WTC11 (cell line): Measurements from ENCODE around the gene OPN5. TPM values are rescaled to one million over a fixed set of nuclear protein-coding genes. Genes with fewer than 3 reads are reported as not detected.

ENCODE experiments used
- ATAC-seq: fragments of 200-7000 bp; cut with Tn5 transposase; 2 replicates; pipeline ENCODE4 v1.10.0; 2021; ENCODE audit warnings: mild to moderate bottlenecking, moderate library complexity
- CTCF ChIA-PET: fragments of 300-600 bp; sonication (Branson Sonifier 250); formaldehyde crosslinking; loops from one replicate; lab custom pipeline; 2021; ENCODE audit warnings: antibody characterized with exemption; lab: Charles Lee
- POLR2A ChIA-PET: fragments of 350-600 bp; sonication (Branson Sonifier 250); formaldehyde crosslinking; loops from one replicate; lab custom pipeline; 2021; ENCODE audit warnings: antibody characterized with exemption; lab: Charles Lee
- DNase-seq: peaks from one replicate; pipeline ENCODE4 v3.0.0; 2021; ENCODE audit warnings: low spot score
- H3K27ac Mint-ChIP-seq: 2 replicates; pipeline ENCODE4 v1.8.0; 2021; ENCODE audit warnings: mixed read lengths
- H3K27me3 Mint-ChIP-seq: 2 replicates; pipeline ENCODE4 v1.8.0; 2021; ENCODE audit warnings: low read depth, mild to moderate bottlenecking, moderate library complexity, mixed read lengths
- H3K36me3 Mint-ChIP-seq: 2 replicates; pipeline ENCODE4 v1.8.0; 2021; ENCODE audit warnings: mixed read lengths
- H3K4me1 Mint-ChIP-seq: 2 replicates; pipeline ENCODE4 v1.8.0; 2022; ENCODE audit warnings: mixed read lengths
- H3K4me3 Mint-ChIP-seq: 2 replicates; pipeline ENCODE4 v1.8.0; 2021; ENCODE audit warnings: mild to moderate bottlenecking, moderate library complexity, mixed read lengths
- H3K9me3 Mint-ChIP-seq: 2 replicates; pipeline ENCODE4 v1.8.0; 2021; ENCODE audit warnings: mixed read lengths
- ATF6 ChIP-seq: sonication (generic); formaldehyde crosslinking; IDR thresholded peaks from 2 replicates; pipeline ENCODE4 v1.8.1; 2023; ENCODE audit warnings: mild to moderate bottlenecking, missing genetic modification reagents
- E2F1 ChIP-seq: sonication (generic); formaldehyde crosslinking; IDR thresholded peaks from 2 replicates; pipeline ENCODE4 v1.8.0; 2022; ENCODE audit warnings: mild to moderate bottlenecking, missing genetic modification reagents
- E2F4 ChIP-seq: sonication (generic); formaldehyde crosslinking; IDR thresholded peaks from 2 replicates; pipeline ENCODE4 v1.8.1; 2022; ENCODE audit warnings: low read depth, mild to moderate bottlenecking, moderate library complexity, missing genetic modification reagents, borderline replicate concordance
- ELF4 ChIP-seq: sonication (generic); formaldehyde crosslinking; IDR thresholded peaks from 2 replicates; pipeline ENCODE4 v1.8.1; 2022; ENCODE audit warnings: low read depth, mild to moderate bottlenecking, moderate library complexity, missing genetic modification reagents
- EMX1 ChIP-seq: fragments of 250-450 bp; sonication (Bioruptor Pico); IDR thresholded peaks from 2 replicates; pipeline ENCODE4 v1.8.0; 2021; ENCODE audit warnings: mild to moderate bottlenecking
- ESRRA ChIP-seq: sonication (generic); formaldehyde crosslinking; IDR thresholded peaks from 2 replicates; pipeline ENCODE4 v1.8.1; 2022; ENCODE audit warnings: mild to moderate bottlenecking, missing genetic modification reagents, borderline replicate concordance
- FOXK1 ChIP-seq: sonication (generic); formaldehyde crosslinking; IDR thresholded peaks from 2 replicates; pipeline ENCODE4 v1.8.0; 2022; ENCODE audit warnings: mild to moderate bottlenecking, moderate library complexity, missing genetic modification reagents
- NFYB ChIP-seq: sonication (generic); formaldehyde crosslinking; conservative IDR thresholded peaks from 2 replicates; pipeline ENCODE4 v1.8.0; 2022; ENCODE audit warnings: low read depth, missing genetic modification reagents
- OVOL2 ChIP-seq: fragments of 250-450 bp; sonication (Bioruptor Pico); IDR thresholded peaks from 2 replicates; pipeline ENCODE4 v1.9.0; 2021; ENCODE audit warnings: mild to moderate bottlenecking, borderline replicate concordance
- PRDM15 ChIP-seq: sonication (generic); formaldehyde crosslinking; IDR thresholded peaks from 2 replicates; pipeline ENCODE4 v1.8.0; 2022; ENCODE audit warnings: missing genetic modification reagents
- SMAD4 ChIP-seq: sonication (generic); formaldehyde crosslinking; IDR thresholded peaks from 2 replicates; pipeline ENCODE4 v1.8.0; 2022; ENCODE audit warnings: mild to moderate bottlenecking, missing genetic modification reagents
- STAT6 ChIP-seq: sonication (generic); formaldehyde crosslinking; conservative IDR thresholded peaks from 2 replicates; pipeline ENCODE4 v1.8.1; 2023; ENCODE audit warnings: mild to moderate bottlenecking, low read depth, missing genetic modification reagents, moderate library complexity
- USF2 ChIP-seq: sonication (generic); formaldehyde crosslinking; IDR thresholded peaks from 2 replicates; pipeline ENCODE4 v1.8.1; 2023; ENCODE audit warnings: mild to moderate bottlenecking, missing genetic modification reagents, moderate library complexity
- ZBTB21 ChIP-seq: sonication (generic); formaldehyde crosslinking; IDR thresholded peaks from 2 replicates; pipeline ENCODE4 v1.8.1; 2023; ENCODE audit warnings: mild to moderate bottlenecking, missing genetic modification reagents, borderline replicate concordance
- ZNF219 ChIP-seq: sonication (generic); formaldehyde crosslinking; IDR thresholded peaks from 2 replicates; pipeline ENCODE4 v1.8.0; 2023; ENCODE audit warnings: missing genetic modification reagents, mild to moderate bottlenecking, borderline replicate concordance
- ZNF423 ChIP-seq: fragments of 250-450 bp; sonication (Bioruptor Pico); IDR thresholded peaks from 2 replicates; pipeline ENCODE4 v2.1.2; 2022; ENCODE audit warnings: mild to moderate bottlenecking, moderate library complexity
- ZNF532 ChIP-seq: fragments of 250-450 bp; sonication (Bioruptor Pico); IDR thresholded peaks from 2 replicates; pipeline ENCODE4 v1.9.0; 2021; ENCODE audit warnings: mild to moderate bottlenecking, borderline replicate concordance
- total RNA-seq: library from RNA; stranded (reverse); gene quantifications from 3 replicates; pipeline ENCODE4 v1.2.3, GENCODE V29; 2021

OPN5 gene
- total RNA-seq, 1 experiment from 2014 or later = not detected

- H3K4me3 Mint-ChIP-seq = no peak overlapping the region
- DNase-seq = no peak
- H3K27me3 Mint-ChIP-seq = no peaks in the 10 kb centered on the region
- H3K4me1 Mint-ChIP-seq = no peaks in the 10 kb centered on the region
- ChIA-PET CTCF (no interaction called here), POLR2A (no interaction called here)
- TF ChIP-seq OVOL2 (no peak), NFYB (no peak), ZNF219 (CRISPR knock-in tag) (no peak), ATF6 (CRISPR knock-in tag) (no peak), ZNF423 (CRISPR knock-in tag) (no peak), ZNF532 (CRISPR knock-in tag) (no peak), ELF4 (CRISPR knock-in tag) (no peak), USF2 (CRISPR knock-in tag) (no peak), EMX1 (CRISPR knock-in tag) (no peak), E2F1 (CRISPR knock-in tag) (no peak)
- H3K27ac Mint-ChIP-seq = no peak overlapping the region
- peaks cover 6% of the 10 kb centered on the region; the same call in 1 of the 2 replicates for H3K9me3 Mint-ChIP-seq
- H3K36me3 Mint-ChIP-seq = no peaks in the 10 kb centered on the region
- ATAC-seq = no peak
Measured at GRCh38 chr6:47836639-47837038, 54.8 kb downstream of the OPN5 start.

- H3K27me3 Mint-ChIP-seq = no peaks in the 10 kb centered on the region
- CTCF ChIA-PET = interaction anchor here (1.2 kb wide), 1 partner anchor 29 kb away, joined by 3 read pairs; no protein-coding TSS in a partner anchor
- no peaks in the 10 kb centered on the region for H3K36me3 Mint-ChIP-seq
- H3K4me1 Mint-ChIP-seq = no peaks in the 10 kb centered on the region
- DNase-seq (no peak), ATAC-seq (no peak)
- POLR2A ChIA-PET = no interaction called here
- H3K9me3 Mint-ChIP-seq = peaks cover 6% of the 10 kb centered on the region; the same call in 1 of the 2 replicates
- no peak overlapping the region for H3K4me3 Mint-ChIP-seq
- no peak overlapping the region for H3K27ac Mint-ChIP-seq
- no peak for TF ChIP-seq ZNF219 (CRISPR knock-in tag)
- no peak for TF ChIP-seq ESRRA (CRISPR knock-in tag)
- TF ChIP-seq ZBTB21 (CRISPR knock-in tag) = no peak
- no peak for TF ChIP-seq SMAD4
- no peak for TF ChIP-seq STAT6 (CRISPR knock-in tag)
- TF ChIP-seq PRDM15 = no peak
- no peak for TF ChIP-seq FOXK1
- TF ChIP-seq E2F4 (CRISPR knock-in tag) = no peak
- no peak for TF ChIP-seq E2F1 (CRISPR knock-in tag)
Measured at GRCh38 chr6:47839645-47840044, 57.8 kb downstream of the OPN5 start.
